ENCODE data around the gene YAF2.

Gene YAF2

GRCh38 chr12:42129595-42130204 is 108.3 kb downstream of the YAF2 start:
- Histone ChIP-seq H3F3A (ENCODE audit: control insufficient read depth, insufficient read depth) (no peaks in the 10 kb centered on the region), H3K9me2 (replicated peaks; ENCODE audit: control insufficient read depth, low read length) (no peaks in the 10 kb centered on the region), H3K4me3 (ENCODE audit: low read length) (no peak overlapping the region), H3K79me2 (ENCODE audit: control insufficient read depth, low read length) (peaks cover 74% of the 10 kb centered on the region), H3K4me2 (ENCODE audit: low read length) (no peak overlapping the region), H3K27me3 (ENCODE audit: control insufficient read depth, low read length) (no peaks in the 10 kb centered on the region), H3K36me3 (ENCODE audit: control insufficient read depth, low read length) (no peaks in the 10 kb centered on the region), H3K9me3 (ENCODE audit: control insufficient read depth, insufficient read depth, low read length) (no peaks in the 10 kb centered on the region), H3K27ac (ENCODE audit: low read depth, low read length) (no peak overlapping the region), H3K4me1 (ENCODE audit: control insufficient read depth, low read length) (peaks cover 9% of the 10 kb centered on the region), H4K20me1 (ENCODE audit: control insufficient read depth, insufficient read depth, low read depth, low read length) (peaks cover 9% of the 10 kb centered on the region)
- TF ChIP-seq EZH2phosphoT487 (IDR thresholded peaks at IDR 0.05; ENCODE audit: borderline replicate concordance, low read length) (no peak), CTCF (IDR thresholded peaks at IDR 0.05; ENCODE audit: low read depth, low read length, poor library complexity, severe bottlenecking) (peak; percentile 58)

- Histone ChIP-seq H3F3A (ENCODE audit: control insufficient read depth, insufficient read depth) (no peaks in the 10 kb centered on the region), H3K79me2 (ENCODE audit: control insufficient read depth, low read length) (peaks cover 67% of the 10 kb centered on the region), H3K27me3 (ENCODE audit: control insufficient read depth, low read length) (no peaks in the 10 kb centered on the region), H3K36me3 (ENCODE audit: control insufficient read depth, low read length) (no peaks in the 10 kb centered on the region), H3K9me2 (replicated peaks; ENCODE audit: control insufficient read depth, low read length) (no peaks in the 10 kb centered on the region), H4K20me1 (ENCODE audit: control insufficient read depth, insufficient read depth, low read depth, low read length) (peaks cover 8% of the 10 kb centered on the region), H3K9me3 (ENCODE audit: control insufficient read depth, insufficient read depth, low read length) (no peaks in the 10 kb centered on the region), H3K4me3 (ENCODE audit: low read length) (no peak overlapping the region), H3K27ac (ENCODE audit: low read depth, low read length) (no peak overlapping the region), H3K4me1 (ENCODE audit: control insufficient read depth, low read length) (peaks cover 9% of the 10 kb centered on the region), H3K4me2 (ENCODE audit: low read length) (no peak overlapping the region)
- TF ChIP-seq CTCF (IDR thresholded peaks at IDR 0.05; ENCODE audit: low read depth, low read length, poor library complexity, severe bottlenecking) (no peak), EZH2phosphoT487 (IDR thresholded peaks at IDR 0.05; ENCODE audit: borderline replicate concordance, low read length) (no peak)
Measured at GRCh38 chr12:42128888-42129287, 109.2 kb downstream of the YAF2 start.

- no peak overlapping the region for H3K4me2 ChIP-seq (ENCODE audit: low read length)
- H3K36me3 ChIP-seq (ENCODE audit: control insufficient read depth, low read length), result no peaks in the 10 kb centered on the region
- peaks cover 61% of the 10 kb centered on the region for H3K79me2 ChIP-seq (ENCODE audit: control insufficient read depth, low read length)
- H3K9me2 ChIP-seq (replicated peaks; ENCODE audit: control insufficient read depth, low read length), result no peaks in the 10 kb centered on the region
- no peak overlapping the region for H3K4me3 ChIP-seq (ENCODE audit: low read length)
- TF ChIP-seq CTCF (IDR thresholded peaks at IDR 0.05; ENCODE audit: low read depth, low read length, poor library complexity, severe bottlenecking) (no peak), EZH2phosphoT487 (IDR thresholded peaks at IDR 0.05; ENCODE audit: borderline replicate concordance, low read length) (no peak)
- H3F3A ChIP-seq (ENCODE audit: control insufficient read depth, insufficient read depth), result no peaks in the 10 kb centered on the region
- peaks cover 9% of the 10 kb centered on the region for H3K4me1 ChIP-seq (ENCODE audit: control insufficient read depth, low read length)
- H3K27ac ChIP-seq (ENCODE audit: low read depth, low read length), result no peak overlapping the region
- H3K9me3 ChIP-seq (ENCODE audit: control insufficient read depth, insufficient read depth, low read length), result no peaks in the 10 kb centered on the region
- H3K27me3 ChIP-seq (ENCODE audit: control insufficient read depth, low read length), result no peaks in the 10 kb centered on the region
- H4K20me1 ChIP-seq (ENCODE audit: control insufficient read depth, insufficient read depth, low read depth, low read length), result peaks cover 8% of the 10 kb centered on the region
Measured at GRCh38 chr12:42128327-42128726, 109.7 kb downstream of the YAF2 start.
